ENCODE measurements around the gene HASPIN. TPM values are rescaled to one million over a fixed set of nuclear protein-coding genes. Genes with fewer than 3 reads are reported as not detected.

Gene HASPIN
- total and polyA plus RNA-seq, 8 donors = 1.9 to 4.5 (median 2.6) TPM

DNA sequence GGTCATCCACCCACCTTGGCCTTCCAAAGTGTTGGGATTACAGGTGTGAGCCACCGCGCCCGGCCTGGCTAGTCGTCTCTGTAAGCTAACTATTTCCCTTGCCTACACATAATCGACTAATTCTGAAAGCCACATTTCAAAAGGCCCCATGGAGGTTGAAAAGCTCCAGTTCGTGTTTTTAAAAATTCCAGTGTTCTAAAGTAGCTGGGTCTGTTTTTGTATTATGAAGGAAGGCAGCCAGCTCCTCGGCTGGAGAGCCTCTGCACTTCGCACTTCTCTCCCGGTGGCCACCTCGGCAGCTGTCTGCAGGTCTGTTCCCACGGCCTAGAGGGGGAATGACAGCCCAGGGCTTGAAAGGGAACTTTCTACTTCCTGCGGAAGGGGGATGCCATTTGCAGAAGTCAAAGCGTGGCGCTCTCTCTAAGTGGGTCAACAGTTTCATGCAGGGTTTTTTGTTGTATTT lies 16.9 kb downstream of the HASPIN start:
- intact Hi-C loops (cut with DNase I) = no loop called here
- Histone ChIP-seq H3K36me3 (no peaks in the 10 kb centered on the region), H3K27me3 (no peaks in the 10 kb centered on the region), H3K4me3 (no peak overlapping the region), H3K27ac (peak overlapping the region in 1 of 2 donors; percentile 9), H3K4me1 (peaks cover 6 to 15% of the 10 kb centered on the region in 2 donors), H3K9me3 (no peaks in the 10 kb centered on the region)
- DNase-seq (peak in 2 of 4 donors; percentile 47 to 70), ATAC-seq (no peak)
- TF ChIP-seq, protein P1, sequence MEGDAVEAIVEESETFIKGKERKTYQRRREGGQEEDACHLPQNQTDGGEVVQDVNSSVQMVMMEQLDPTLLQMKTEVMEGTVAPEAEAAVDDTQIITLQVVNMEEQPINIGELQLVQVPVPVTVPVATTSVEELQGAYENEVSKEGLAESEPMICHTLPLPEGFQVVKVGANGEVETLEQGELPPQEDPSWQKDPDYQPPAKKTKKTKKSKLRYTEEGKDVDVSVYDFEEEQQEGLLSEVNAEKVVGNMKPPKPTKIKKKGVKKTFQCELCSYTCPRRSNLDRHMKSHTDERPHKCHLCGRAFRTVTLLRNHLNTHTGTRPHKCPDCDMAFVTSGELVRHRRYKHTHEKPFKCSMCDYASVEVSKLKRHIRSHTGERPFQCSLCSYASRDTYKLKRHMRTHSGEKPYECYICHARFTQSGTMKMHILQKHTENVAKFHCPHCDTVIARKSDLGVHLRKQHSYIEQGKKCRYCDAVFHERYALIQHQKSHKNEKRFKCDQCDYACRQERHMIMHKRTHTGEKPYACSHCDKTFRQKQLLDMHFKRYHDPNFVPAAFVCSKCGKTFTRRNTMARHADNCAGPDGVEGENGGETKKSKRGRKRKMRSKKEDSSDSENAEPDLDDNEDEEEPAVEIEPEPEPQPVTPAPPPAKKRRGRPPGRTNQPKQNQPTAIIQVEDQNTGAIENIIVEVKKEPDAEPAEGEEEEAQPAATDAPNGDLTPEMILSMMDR (IDR thresholded peaks at IDR 0.05) = no peak

DNA sequence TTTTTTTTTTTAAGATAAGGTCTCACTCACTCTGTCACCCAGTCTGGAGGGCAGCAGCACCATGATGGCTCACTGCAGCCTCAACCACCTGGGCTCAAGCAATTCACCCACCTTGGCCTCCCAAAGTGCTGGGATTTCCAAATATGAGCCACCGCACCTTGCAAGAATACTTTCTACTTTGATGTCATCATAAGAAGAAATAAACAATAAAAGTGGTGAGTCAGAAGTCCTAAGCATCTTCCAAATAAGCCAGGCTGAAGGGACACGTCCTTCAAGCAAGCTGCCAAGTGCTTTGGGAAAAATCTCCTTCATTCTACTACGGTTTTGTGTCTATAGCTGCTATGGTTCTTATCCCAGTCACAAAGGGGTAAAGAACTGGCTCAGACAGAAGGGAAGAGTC lies 20.3 kb downstream of the HASPIN start:
- Histone ChIP-seq H3K9me3 (no peaks in the 10 kb centered on the region), H3K4me3 (no peak overlapping the region), H3K4me1 (peaks cover 0 to 3% of the 10 kb centered on the region in 2 donors), H3K27me3 (no peaks in the 10 kb centered on the region), H3K27ac (no peak overlapping the region), H3K36me3 (no peaks in the 10 kb centered on the region)
- TF ChIP-seq, protein P1 (IDR thresholded peaks at IDR 0.05) = no peak
- intact Hi-C loops (cut with DNase I) = no loop called here
- DNase-seq = no peak
- ATAC-seq = no peak

DNA sequence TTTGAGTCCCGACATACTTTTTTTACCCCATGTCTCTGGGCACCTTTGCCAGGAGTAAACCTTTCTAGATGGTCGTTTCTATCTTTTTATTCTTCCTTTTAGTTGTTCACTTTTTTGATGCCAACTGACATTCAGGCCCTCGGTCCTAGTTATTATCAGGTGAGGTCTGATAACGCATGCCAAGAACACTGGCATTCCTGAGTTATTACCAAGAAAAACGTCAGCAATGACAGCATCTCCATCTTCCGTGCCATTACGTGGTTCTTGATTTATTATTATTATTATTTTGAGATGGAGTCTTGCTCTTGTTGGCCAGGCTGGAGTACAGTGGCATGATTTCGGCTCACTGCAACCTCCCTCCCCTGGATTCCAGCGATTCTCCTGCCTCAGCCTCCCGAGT lies 21.4 kb downstream of the HASPIN start:
- ATAC-seq (no peak), DNase-seq (no peak)
- Histone ChIP-seq H3K27me3 (peaks cover 0 to 4% of the 10 kb centered on the region in 2 donors), H3K36me3 (no peaks in the 10 kb centered on the region), H3K9me3 (no peaks in the 10 kb centered on the region), H3K4me3 (no peak overlapping the region), H3K27ac (no peak overlapping the region), H3K4me1 (peaks cover 0 to 3% of the 10 kb centered on the region in 2 donors)
- TF ChIP-seq, protein P1 (IDR thresholded peaks at IDR 0.05) = no peak
- intact Hi-C loops (cut with DNase I) = no loop called here

DNA sequence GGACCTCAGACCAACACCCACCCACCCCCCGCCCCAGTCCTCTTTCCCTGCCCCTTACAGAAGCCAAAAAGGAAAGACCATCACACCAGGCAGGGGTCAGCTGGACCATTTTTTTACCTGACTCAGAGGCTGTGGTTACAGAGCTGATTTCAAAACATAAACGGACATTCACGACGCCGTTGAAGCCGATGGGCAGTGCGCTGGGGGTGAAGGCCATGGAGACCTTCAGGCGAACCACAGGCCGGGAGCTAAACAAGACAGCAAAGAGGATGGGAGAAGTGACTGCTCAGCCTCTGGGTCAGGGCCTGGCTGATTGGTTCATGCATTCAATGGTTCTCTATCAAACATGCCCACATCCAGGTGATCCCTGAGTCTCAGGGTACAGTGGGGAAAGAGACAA lies 24.1 kb downstream of the HASPIN start:
- Histone ChIP-seq H3K36me3 (no peaks in the 10 kb centered on the region), H3K4me3 (no peak overlapping the region), H3K9me3 (no peaks in the 10 kb centered on the region), H3K27me3 (peaks cover 0 to 8% of the 10 kb centered on the region in 2 donors), H3K27ac (no peak overlapping the region), H3K4me1 (no peaks in the 10 kb centered on the region)
- ATAC-seq (no peak), DNase-seq (no peak)
- TF ChIP-seq, protein P1 (IDR thresholded peaks at IDR 0.05) = no peak
- intact Hi-C loops (cut with DNase I) = no loop called here

DNA sequence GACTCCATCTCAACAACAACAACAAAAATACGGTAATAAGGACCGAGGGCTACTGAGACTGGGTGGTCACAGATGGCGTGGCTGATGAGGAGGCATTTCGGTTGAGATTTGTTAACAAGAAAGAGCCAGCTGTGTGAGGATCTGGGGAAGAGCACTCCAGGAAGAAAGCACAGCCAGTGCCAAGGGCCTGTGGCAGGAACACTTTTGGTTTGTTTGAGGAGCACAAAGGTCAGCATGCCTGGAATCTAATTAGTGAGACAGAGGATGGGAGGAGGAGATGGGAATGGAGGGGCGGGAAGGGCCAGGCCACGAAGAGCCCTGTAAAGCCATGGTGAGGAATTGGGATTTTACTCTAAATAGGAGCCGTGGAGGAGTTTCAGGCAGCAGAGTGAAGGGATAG lies 24.9 kb downstream of the HASPIN start:
- DNase-seq = no peak
- intact Hi-C loops (cut with DNase I) = no loop called here
- H3K27ac ChIP-seq = no peak overlapping the region

More for the DNA sequence above, 24.9 kb downstream of the HASPIN start:
- no peaks in the 10 kb centered on the region for H3K36me3 ChIP-seq
- no peak for ATAC-seq
- no peaks in the 10 kb centered on the region for H3K9me3 ChIP-seq
- H3K27me3 ChIP-seq = peaks cover 0 to 8% of the 10 kb centered on the region in 2 donors
- TF ChIP-seq, protein P1 (IDR thresholded peaks at IDR 0.05) = no peak
- H3K4me3 ChIP-seq = no peak overlapping the region
- H3K4me1 ChIP-seq = no peaks in the 10 kb centered on the region
